GM19025 (cell line): ENCODE measurements around the gene CYB561A3.
A peak's percentile ranks its signal among the peaks of the same experiment; 100 is the strongest.

Experiments used
- ATAC-seq: cut with Tn5 transposase; IDR thresholded peaks from one replicate; pipeline ENCODE4 v1.9.1; 2021; ENCODE audit warnings: mild to moderate bottlenecking, low read depth, moderate library complexity; ENCODE audit not compliant: unreplicated experiment

CYB561A3 gene

GRCh38 chr11:61369372-61370348 is 8.0 kb upstream of the CYB561A3 start:
- no peak for ATAC-seq

DNA sequence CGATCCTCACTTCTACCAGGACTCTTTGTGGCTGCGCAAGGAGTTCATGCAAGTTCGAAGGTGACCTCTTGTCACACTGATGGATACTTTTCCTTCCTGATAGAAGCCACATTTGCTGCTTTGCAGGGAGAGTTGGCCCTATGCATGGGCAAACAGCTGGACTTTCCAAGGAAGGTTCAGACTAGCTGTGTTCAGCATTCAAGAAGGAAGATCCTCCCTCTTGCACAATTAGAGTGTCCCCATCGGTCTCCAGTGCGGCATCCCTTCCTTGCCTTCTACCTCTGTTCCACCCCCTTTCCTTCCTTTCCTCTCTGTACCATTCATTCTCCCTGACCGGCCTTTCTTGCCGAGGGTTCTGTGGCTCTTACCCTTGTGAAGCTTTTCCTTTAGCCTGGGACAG is 7.0 kb upstream of the CYB561A3 start:
- no peak for ATAC-seq

DNA sequence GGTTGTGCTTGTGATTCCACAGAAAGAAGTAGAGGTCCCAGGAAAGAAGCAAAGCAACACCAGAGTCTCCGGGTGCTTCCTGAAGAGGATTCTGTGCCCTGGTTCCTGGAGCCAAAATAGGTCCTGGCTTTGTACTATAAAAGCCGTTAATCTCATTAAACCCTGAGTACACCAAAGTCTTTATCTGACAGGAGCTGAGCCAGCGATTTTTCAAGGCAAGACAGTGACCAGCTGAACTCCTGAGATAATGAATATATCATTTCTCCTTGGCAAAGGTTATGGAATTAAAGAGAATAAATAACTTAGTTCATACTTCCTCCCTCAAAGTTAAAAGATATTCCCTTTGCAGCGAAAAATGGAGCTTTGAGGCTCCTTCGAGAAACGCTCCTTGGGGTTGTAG is 5.7 kb upstream of the CYB561A3 start:
- no peak for ATAC-seq

GRCh38 chr11:61364012-61364675 is 2.5 kb upstream of the CYB561A3 start:
- ATAC-seq, result no peak

GRCh38 chr11:61362542-61362875 is 827 bp upstream of the CYB561A3 start:
- ATAC-seq, result no peak

DNA sequence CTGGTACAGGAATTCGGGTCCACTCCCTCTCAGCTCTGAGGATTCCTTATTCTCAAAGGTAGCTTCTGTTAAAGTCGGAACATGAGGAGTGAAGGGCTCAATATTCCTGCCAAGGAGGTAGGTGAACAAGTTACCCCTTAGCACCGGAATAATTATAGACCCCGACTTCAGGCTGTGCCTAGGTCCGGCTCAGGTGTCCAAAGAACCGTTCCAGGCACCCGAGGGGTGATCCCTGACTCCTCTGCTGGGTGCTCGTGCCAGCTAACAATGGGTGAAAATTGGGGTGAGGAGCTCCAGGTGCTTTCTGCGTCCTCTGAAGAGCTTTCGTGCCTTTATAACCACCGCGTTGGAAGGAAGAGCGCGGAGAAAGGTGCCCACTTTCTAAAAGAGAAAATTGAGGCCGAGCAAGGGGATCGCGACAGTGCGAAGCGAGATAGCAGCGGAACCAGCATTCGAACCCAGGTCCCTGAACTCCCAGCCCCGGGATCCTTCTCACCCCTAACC is 393 bp downstream of the CYB561A3 start:
- no peak for ATAC-seq

DNA sequence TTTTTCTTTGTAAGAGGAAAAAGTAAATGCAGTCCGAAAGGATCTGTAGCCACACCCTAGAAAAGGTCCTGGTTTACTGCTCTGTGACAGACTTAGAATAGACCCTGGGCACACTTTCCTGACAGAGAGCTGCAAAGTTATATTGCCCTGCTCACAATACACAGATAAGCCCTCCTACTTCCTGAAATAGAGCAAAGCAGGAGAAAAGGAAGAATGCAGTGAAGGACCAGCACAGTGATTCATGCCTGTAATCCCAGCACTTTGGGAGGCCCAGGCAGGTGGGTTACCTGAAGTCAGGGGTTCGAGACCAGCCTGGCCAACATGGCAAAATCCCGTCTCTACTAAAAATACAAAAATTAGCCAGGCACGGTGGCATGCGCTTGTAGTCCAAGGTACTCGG is 2.2 kb downstream of the CYB561A3 start:
- ATAC-seq, result no peak

GRCh38 chr11:61358566-61358965 is 3.1 kb downstream of the CYB561A3 start:
- ATAC-seq, result no peak

GRCh38 chr11:61357894-61358239 is 3.8 kb downstream of the CYB561A3 start:
- ATAC-seq, result no peak

DNA sequence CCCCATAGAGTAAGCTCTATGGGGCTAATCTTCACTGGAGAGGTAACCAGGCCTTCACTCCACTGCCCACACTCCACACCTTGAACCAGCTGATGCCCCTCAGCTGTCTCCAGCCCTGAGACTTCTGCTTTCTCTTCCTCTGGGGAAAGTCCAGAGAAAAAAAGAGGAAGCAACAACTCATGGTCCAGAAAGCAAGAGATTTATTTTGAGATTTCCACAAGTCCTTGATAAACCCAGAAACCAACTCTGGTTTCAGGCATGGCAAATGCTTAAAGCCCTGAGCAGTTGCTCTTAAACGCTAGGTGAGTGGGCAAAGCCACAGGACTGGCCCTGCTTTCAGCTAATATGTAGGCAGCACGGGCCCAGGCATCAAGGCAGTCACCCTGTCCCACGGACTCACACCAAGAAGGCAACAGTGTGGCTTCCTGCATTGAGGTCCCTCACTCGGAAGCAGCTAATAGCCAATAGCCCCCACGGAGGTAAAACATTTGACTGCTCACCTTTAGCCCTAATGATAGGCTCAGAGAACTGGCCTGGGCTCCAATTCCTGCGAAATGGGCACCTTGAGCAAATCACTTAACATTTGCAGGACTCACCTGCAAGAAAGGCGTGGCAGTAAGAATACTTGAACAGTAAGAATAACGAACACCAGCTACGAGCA is 4.3 kb downstream of the CYB561A3 start:
- peak; percentile 43 for ATAC-seq

GRCh38 chr11:61356706-61357105 is 5.0 kb downstream of the CYB561A3 start:
- ATAC-seq, result no peak

DNA sequence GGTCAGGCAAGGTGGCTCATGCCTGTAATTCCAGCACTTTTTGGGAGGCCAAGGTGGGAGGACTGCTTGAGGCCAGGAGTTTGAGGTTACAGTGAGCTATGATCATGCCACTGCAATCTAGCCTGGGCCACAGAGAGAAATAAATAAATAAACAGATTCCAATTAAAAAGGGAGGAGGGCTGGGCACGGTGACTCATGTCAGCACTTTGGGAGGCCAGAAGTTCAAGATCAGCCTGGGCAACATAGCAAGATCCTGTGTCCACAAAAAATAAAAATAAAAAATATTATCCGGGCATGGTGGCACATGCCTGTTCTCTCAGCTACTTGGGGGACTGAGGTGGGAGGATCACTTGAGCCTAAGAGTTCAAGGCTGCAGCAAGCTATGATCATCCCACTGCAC is 7.5 kb downstream of the CYB561A3 start:
- ATAC-seq, result no peak

DNA sequence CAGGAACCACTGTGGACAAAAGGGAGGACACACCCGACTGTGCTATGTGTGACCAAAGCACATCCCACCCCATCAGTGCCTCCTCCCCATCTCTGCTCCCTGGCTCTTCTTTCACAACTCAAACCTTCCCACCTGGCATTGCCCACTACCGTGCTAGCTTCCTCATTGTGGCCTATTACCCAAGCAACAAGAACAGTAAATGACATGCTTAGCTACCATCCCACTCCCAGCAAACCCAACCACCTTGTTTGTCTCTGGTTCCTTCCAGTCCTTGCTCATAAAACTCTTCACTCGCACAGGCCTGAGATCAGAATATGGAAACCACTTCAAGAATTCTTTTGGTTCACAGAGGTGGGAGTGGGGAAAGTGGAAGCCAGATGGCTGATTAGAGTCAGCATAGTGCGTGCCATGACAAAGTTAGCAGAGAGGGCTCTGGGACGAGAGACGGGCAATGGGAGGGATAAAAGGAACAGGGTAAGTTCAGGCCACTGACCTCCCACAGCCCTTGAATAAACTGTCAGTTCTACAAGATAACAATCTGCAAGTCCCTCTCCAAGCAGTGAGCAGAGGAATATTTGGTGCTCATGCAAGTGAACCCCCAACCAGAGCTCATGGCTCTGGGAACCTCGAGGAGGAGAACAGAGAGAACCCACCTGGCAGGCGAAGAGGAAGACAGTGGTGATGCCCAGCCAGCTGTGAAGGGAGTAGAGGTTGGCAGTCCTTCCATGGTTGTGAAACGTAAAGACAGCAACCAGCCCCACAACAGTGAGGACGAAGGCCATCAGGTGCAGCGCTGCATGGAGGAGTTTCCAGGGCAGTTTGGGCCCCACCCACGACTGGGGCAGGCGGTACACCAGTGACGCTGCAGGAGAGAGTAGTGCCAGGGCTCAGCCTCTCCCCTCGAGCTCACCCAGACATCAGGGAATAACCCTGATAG is 8.3 kb downstream of the CYB561A3 start:
- ATAC-seq, result no peak

GRCh38 chr11:61352038-61352437 is 9.6 kb downstream of the CYB561A3 start:
- ATAC-seq, result no peak

- no peak for ATAC-seq
These were observed 10.9 kb downstream of the CYB561A3 start for GRCh38 chr11:61350803-61351202.

DNA sequence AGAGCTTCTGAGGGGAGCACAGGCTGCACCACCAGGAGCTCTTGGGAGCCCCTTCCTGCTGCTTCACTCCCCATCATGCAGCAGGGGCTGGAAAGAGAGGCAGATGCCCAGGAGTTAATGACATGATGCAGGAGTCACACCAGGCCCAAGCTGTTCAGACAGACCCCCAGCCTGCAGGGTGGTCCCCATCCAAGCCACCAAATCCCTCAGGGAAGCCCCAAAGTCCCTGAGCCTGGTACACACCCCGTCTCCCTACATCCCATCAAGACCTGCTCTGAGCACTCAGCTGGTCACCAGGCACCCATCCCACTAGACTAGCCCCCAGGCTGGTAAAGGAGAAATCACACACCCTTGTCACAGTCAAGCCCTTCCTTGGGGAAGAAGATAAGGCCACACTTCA is 11.3 kb downstream of the CYB561A3 start:
- no peak for ATAC-seq

DNA sequence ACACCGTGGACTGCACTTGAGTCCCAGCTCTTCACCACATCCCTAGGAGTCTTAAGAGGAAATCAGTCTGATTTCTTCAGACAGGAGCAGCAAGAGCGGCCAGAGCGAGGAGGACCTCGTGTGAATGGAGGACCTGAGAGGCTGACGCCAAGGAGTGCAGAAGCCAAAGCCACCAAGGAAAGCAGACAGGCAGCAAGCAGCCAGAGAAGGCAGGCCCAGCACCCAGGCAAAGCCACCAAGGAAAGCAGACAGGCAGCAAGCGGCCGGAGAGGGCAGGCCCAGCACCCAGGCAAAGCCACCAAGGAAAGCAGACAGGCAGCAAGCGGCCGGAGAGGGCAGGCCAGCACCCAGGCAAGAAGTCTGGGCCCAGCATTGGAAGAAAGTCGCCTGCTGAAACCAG is 11.8 kb downstream of the CYB561A3 start:
- no peak for ATAC-seq

DNA sequence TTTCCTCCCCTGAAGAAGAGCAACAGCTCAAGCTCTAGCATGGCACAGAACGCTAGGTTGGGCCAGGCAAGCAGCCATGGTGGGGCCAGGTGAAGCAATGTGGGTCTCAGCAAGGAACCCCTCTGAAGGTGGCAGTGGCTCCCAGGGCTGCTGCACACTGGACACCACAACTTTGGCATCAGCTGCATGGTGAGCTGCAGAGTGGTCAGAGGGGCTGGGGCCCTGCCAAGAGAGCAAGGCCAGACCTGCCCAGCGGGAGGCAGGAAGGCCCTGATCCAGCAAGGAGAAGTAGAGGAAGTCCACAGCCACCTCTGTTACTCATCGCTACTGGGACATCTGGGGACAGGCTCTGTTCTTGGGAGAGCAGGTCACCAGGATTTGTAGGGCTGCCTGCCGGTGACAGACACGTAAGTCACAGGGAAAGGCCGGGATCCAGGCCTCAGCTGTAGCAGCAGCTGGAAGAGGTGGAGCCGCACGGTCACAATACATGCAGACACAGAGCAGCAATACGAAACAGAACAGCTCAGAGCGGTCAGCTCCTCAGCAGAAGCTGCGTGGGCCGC is 12.4 kb downstream of the CYB561A3 start:
- no peak for ATAC-seq

DNA sequence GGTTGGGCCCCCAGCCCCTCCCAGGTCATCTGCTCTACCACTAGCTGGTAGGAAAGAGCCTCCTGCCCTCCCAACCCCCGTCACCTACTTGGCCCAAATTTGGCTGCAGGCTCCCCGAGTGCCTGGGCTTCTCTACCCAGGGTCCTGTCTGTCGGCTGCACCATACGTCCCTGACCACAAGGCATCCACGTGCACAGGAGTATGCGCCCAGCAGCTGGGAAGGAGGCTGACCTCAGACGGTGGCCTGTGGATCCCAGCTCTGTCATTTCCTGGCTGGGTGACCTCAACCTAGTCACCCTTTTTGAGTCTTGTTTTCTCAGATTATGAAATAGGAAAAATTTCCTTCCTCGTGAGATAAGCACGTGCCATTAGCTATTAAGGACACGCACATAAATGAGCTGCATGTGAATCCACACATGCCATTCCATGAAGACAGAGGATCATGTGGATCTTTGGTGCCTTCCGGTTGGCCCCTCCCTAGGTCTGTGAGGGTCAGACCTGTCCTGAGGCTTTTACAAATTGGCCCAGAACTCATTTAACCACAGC is 13.7 kb downstream of the CYB561A3 start:
- no peak for ATAC-seq
